BE2C (cell line): ENCODE results near the gene MESP2.

Source experiments
- DNase-seq: peaks from one replicate; pipeline ENCODE4 v3.0.0-alpha.2; 2020
- H3K27me3 ChIP-seq: fragments of 250-450 bp; sonication (Bioruptor Pico); 2 replicates; pipeline ENCODE4 v1.5.1; 2020; ENCODE audit warnings: mild to moderate bottlenecking
- H3K36me3 ChIP-seq: fragments of 250-450 bp; sonication (Bioruptor Pico); 2 replicates; pipeline ENCODE4 v1.5.1; 2020; ENCODE audit warnings: mild to moderate bottlenecking
- H3K4me1 ChIP-seq: fragments of 250-450 bp; sonication (Bioruptor Pico); 2 replicates; pipeline ENCODE4 v1.5.1; 2020
- H3K4me3 ChIP-seq: 2 replicates; pipeline ENCODE4 v1.5.1; 2011; ENCODE audit warnings: low read depth, low read length
- H3K9me3 ChIP-seq: fragments of 250-450 bp; sonication (Bioruptor Pico); 2 replicates; pipeline ENCODE4 v1.5.1; 2020
- CTCF ChIP-seq: IDR thresholded peaks from 2 replicates; pipeline ENCODE4 v1.5.1; 2012; ENCODE audit warnings: mild to moderate bottlenecking, low read depth, low read length

MESP2 gene

GRCh38 chr15:89805241-89806209, 29.4 kb downstream of the MESP2 start:
- H3K4me3 ChIP-seq: no peak overlapping the region
- H3K4me1 ChIP-seq: no peaks in the 10 kb centered on the region
- H3K36me3 ChIP-seq: no peaks in the 10 kb centered on the region
- H3K9me3 ChIP-seq: no peaks in the 10 kb centered on the region
- no peak for TF ChIP-seq CTCF
- no peak for DNase-seq
- H3K27me3 ChIP-seq: no peaks in the 10 kb centered on the region

GRCh38 chr15:89806210-89806558, 30.1 kb downstream of the MESP2 start:
- no peaks in the 10 kb centered on the region for H3K36me3 ChIP-seq

GRCh38 chr15:89806559-89807550, 30.7 kb downstream of the MESP2 start:
- Histone ChIP-seq H3K9me3 (no peaks in the 10 kb centered on the region), H3K4me3 (no peak overlapping the region), H3K27me3 (no peaks in the 10 kb centered on the region), H3K4me1 (no peaks in the 10 kb centered on the region), H3K36me3 (no peaks in the 10 kb centered on the region)
- no peak for TF ChIP-seq CTCF
- DNase-seq: no peak

More at GRCh38 chr15:89806210-89806558, 30.1 kb downstream of the MESP2 start:
- Histone ChIP-seq H3K27me3 (no peaks in the 10 kb centered on the region), H3K4me3 (no peak overlapping the region), H3K9me3 (no peaks in the 10 kb centered on the region), H3K4me1 (no peaks in the 10 kb centered on the region)
- DNase-seq: no peak
- TF ChIP-seq CTCF: no peak

- TF ChIP-seq CTCF: no peak
- H3K27me3 ChIP-seq: no peaks in the 10 kb centered on the region
- DNase-seq: no peak
- no peaks in the 10 kb centered on the region for H3K9me3 ChIP-seq
- no peak overlapping the region for H3K4me3 ChIP-seq
- H3K4me1 ChIP-seq: no peaks in the 10 kb centered on the region
- no peaks in the 10 kb centered on the region for H3K36me3 ChIP-seq
These were observed 31.6 kb downstream of the MESP2 start for GRCh38 chr15:89807689-89808088.

- Histone ChIP-seq H3K4me1 (no peaks in the 10 kb centered on the region), H3K4me3 (no peak overlapping the region), H3K27me3 (no peaks in the 10 kb centered on the region), H3K36me3 (no peaks in the 10 kb centered on the region), H3K9me3 (no peaks in the 10 kb centered on the region)
- DNase-seq: no peak
- TF ChIP-seq CTCF: no peak
These were observed 32.2 kb downstream of the MESP2 start for GRCh38 chr15:89808160-89808870.
